Measurements from ENCODE around the gene LANCL1.
A peak's percentile ranks its signal among the peaks of the same experiment; 100 is the strongest.

The LANCL1 gene

GRCh38 chr2:210476194-210477128 lies at the start of gene LANCL1:
Gene LANCL1 (minus strand): TSS chr2:210476759. CDS start chr2:210476396, 363 bp downstream.
- DNase-seq (ENCODE audit: low spot score): peak; percentile 87

- no peak for DNase-seq (ENCODE audit: low spot score)
Observed at GRCh38 chr2:210524533-210524932, 48.0 kb upstream of the LANCL1 start.

- no peak for DNase-seq (ENCODE audit: low spot score)
Observed at GRCh38 chr2:210523650-210524289, 47.2 kb upstream of the LANCL1 start.

DNA sequence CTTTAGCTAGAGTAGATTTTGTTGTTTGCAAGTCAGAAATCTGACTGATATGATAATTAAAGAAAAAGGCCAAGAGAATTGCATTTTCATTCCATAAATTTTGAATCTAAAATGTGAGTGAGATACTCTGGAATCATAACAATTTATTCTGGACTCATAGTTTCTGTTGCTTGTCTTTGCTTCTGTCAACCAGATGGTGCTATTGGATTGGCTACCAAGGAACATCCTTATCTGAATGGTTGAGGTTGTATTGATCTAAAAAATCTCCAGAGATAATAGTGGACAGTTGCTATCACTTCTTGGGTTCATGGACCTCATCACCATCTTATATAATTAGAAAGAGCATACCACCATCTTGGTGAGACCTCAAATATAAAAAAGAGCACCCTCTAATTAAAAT lies 45.8 kb upstream of the LANCL1 start:
- DNase-seq (ENCODE audit: low spot score): no peak

- no peak for DNase-seq (ENCODE audit: low spot score)
Observed at GRCh38 chr2:210519594-210519993, 43.0 kb upstream of the LANCL1 start.

DNA sequence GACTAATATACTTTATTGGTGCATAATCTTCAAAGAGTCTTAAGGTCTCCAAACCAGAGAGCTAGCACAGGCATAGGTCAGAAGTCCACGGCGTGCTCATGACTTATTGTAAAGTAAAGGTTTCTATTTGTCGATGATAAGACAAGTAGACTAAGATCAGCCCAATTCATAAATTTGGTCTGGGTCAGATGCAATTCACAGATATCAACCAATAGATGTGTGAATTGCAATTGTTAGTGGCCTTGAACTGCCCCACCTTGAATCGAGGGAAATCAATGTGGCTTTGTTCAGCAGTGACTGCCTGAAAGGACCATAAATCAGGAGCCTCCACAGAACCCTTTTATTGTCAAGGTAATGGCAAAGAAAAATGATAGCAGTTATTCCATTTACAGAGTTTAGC lies 40.7 kb upstream of the LANCL1 start:
- DNase-seq (ENCODE audit: low spot score): no peak

- DNase-seq (ENCODE audit: low spot score): no peak
Observed at GRCh38 chr2:210515911-210516310, 39.4 kb upstream of the LANCL1 start.

- DNase-seq (ENCODE audit: low spot score): no peak
Observed at GRCh38 chr2:210503725-210504191, 27.2 kb upstream of the LANCL1 start.

DNA sequence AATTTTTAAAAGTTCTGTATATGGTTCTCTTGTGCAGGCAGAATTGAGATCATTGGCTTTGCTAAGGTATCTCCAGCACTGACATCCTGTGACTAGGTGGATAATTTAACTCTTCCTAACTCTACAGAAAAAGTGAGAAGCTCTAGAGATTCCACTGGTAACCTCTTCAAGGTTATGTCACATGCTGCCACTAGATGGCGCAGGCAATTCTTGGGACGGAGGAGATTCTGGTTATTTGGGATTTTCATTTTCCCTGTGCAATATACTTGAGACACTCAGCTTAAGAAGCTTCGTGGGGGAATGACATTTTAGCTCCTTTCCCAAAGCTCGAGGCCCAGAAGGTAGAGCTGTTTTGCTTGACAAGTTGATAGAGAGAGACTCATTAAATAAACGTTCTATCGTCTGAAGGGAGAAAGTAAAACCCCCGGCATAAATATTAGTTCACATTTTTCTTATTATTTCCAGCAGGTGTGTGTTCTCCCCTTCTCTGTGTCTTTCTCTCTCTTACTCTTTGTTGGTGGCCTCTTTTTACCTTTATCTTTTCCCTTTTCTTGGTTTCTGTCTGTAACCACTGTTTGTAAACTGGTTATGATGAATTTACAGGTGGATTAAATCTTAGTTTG lies 26.6 kb upstream of the LANCL1 start:
- peak; percentile 61 for DNase-seq (ENCODE audit: low spot score)

GRCh38 chr2:210496512-210496911 lies 20.0 kb upstream of the LANCL1 start:
- no peak for DNase-seq (ENCODE audit: low spot score)

GRCh38 chr2:210493528-210493927 lies 17.0 kb upstream of the LANCL1 start:
- DNase-seq (ENCODE audit: low spot score): no peak

DNA sequence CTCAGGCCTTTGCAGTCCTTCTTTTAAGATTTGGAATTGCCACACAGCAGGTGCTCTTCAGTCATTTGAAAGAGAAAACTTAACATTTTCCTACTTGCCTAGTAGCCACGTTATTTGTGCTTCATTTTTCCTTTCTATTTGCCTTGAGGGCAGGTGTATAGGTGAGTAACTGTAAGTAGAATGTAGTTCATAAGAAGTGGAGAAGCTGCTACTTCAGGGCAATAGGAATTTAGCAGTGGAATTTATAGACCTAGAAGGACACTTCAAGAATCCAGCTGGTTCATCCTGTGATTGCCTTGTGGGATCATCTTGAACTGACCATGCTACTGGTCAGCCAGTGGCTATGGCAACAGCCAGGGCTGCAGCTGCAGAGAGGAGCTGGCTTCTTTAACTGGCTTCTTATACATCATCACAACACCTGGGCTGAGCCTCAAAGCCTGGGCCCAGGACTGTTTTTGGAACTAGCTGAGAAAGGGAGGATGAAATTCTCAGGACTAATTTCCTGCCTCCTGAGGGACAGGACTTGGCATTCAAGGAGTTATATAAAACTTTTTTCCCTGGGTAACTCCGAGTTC lies 5.1 kb upstream of the LANCL1 start:
- DNase-seq (ENCODE audit: low spot score): no peak

DNA sequence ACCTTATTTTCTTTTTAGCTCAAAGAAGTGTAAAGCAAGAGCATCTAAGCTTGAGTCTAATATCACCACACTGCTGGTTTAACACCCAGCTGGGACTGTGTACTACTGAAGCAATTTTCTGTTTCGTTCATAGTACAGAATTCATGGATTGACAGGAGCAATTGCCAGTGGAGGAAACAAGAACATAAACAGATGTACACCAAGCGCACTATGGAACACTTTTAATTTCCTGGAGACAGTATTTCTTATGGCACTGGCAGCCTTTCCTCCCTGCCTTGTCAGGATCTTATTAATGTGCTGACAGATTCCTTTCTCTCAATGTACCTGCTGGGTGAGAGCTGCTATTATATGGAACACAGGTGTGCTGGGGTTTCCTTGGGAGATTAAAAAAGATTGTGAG lies 4.2 kb upstream of the LANCL1 start:
- no peak for DNase-seq (ENCODE audit: low spot score)

DNA sequence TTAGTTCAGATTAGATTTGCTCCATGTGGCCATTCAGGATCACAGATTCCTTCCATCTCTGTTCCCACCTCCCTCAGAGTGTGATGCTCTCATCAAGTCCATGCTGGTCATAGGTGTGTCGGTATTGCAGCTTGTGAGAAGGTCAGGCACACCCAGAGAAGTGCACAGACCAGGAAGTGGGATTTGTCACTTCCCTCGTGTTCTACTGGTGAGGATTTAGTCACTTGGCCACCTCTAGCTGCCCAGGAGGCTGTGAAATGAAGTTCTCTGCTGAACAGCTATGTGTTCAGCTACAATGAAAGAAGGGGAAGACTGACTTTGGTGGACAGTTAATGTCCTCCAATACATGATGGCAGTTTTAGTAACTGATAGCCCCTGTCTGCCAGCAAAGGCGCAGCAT lies 3.5 kb upstream of the LANCL1 start:
- DNase-seq (ENCODE audit: low spot score): no peak

GRCh38 chr2:210478661-210479060 lies 2.1 kb upstream of the LANCL1 start:
- DNase-seq (ENCODE audit: low spot score): no peak

DNA sequence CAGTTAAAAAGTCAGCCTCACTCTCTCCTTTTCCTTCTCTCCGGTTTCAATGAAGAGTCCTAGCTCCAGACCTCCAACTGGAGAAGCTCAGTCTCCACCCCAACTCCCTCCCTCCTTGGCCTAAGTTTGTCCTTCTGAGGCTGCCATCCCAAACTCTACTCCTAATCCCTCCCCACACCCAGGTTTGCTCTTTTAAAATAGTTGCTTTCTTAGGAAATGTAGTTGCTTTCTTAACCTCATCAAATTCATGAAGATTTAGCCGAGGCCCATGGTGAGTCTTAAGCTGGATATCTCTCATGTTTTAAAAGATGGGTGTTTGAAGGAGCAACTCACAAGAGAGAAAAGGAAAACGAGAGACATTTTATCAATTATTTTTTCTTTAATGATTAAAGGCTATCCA lies 937 bp upstream of the LANCL1 start:
- DNase-seq (ENCODE audit: low spot score): no peak

GRCh38 chr2:210475706-210476105 lies 853 bp downstream of the LANCL1 start:
- no peak for DNase-seq (ENCODE audit: low spot score)

GRCh38 chr2:210474776-210475175 lies 1.8 kb downstream of the LANCL1 start:
- no peak for DNase-seq (ENCODE audit: low spot score)

- no peak for DNase-seq (ENCODE audit: low spot score)
Observed at GRCh38 chr2:210461401-210461800, 15.2 kb downstream of the LANCL1 start.

GRCh38 chr2:210460322-210461227 lies 16.0 kb downstream of the LANCL1 start:
- no peak for DNase-seq (ENCODE audit: low spot score)

DNA sequence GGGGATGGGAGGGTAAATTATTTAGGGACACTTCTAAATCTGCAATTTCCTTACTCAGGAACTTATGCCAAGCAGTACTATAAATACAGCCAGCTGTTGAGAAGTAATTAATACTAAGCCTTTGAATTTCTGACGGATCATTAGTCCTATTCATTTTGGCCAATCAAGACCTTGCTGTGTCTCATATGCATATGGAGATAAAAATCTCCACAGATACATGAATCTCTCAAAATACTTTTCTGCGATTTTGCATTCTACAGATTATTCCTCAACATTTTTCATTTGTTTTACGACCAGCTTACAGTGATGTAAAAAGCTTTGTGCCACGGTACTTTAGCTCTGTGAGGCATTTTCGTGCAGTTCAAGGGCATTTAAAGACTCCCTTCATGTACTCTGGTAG lies 16.7 kb downstream of the LANCL1 start:
- no peak for DNase-seq (ENCODE audit: low spot score)
